GM18505 (cell line): ENCODE measurements around the gene PNCK.

Source experiments
- ATAC-seq: cut with Tn5 transposase; IDR thresholded peaks from one replicate; pipeline ENCODE4 v1.9.1; 2021; ENCODE audit not compliant: unreplicated experiment
- POLR2A ChIP-seq: IDR thresholded peaks from 4 replicates; pipeline ENCODE4 v1.6.1; 2011; ENCODE audit warnings: borderline replicate concordance; ENCODE audit not compliant: insufficient read depth, insufficient read length; ENCODE audit errors: extremely low read depth

PNCK gene

DNA sequence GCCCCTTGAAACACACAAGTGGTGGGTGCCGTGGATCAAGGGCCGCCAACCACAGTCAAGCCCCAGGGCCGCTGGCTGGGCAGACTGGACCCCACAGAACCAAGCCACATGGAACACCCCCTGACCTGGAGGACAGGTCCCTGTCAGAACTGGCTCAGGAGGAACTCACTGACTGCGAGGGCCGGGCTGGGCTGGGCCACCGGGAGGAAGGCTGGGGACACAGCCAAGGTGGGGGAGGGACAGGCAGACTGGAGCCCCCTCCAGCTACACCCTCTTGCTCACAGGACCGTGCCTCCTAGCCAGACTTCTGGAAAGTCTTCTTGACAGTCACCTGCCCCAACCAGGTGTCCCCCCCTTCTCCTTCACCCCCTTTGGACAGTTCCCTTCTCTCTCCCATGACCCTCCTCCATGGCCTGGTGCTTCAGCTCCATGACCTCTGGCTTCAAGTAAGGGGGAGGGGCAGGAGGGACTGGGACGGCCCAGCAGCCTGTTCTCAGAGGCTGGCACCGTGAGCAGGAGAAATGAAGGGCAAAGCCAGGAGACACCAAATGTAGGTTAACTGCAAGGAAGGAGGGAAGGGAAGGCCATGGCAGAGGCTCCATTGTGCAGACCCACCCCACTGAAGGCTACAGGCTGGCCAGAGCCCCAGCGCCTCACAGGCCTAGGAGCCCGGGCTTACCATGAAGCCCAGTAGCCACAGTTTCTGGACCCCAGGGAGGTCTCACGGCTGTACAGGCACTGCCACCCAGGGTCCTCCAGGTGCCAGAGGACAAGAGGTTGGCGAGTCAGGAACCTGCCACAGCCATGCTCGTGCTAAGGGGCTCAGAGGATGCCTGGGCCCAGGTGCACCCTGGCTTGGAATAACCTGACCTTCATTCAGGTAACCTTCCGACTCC is 49.2 kb downstream of the PNCK start:
- TF ChIP-seq POLR2A, result no peak
- ATAC-seq, result no peak

DNA sequence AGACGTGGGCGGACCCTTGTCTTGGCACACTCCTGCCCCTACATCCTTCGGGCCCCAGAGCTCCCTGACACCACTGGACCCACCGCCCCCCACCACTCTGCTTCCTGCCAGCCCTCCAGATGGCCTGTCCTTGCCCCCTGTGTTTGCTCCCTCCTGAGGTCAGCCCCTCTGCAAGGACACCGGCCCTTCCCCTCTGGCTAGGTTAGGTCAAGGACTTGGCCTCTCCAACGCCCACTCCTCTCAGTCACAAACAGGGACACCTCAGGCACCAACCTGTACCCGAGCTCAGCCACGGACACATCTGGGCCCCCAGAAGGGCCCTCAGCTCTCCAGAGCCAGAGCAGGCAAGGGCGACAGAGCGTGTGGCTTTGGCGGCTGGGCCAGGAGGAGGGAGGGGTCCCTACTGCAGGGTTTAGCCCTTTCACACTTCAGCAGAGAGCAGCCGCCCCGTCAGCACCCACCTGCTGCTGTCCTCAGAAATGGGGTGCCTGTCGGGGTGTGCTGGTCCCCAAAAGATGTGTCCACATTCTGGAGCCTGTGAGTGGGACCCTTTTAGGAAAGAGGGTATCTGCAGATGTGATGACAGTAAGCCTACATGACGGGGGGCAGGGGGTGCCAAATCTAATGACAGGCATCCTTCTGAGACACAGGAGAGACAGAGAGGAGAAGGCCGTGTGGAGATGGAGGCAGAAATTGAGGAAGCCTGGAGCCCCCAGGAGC is 50.1 kb downstream of the PNCK start:
- ATAC-seq, result no peak

DNA sequence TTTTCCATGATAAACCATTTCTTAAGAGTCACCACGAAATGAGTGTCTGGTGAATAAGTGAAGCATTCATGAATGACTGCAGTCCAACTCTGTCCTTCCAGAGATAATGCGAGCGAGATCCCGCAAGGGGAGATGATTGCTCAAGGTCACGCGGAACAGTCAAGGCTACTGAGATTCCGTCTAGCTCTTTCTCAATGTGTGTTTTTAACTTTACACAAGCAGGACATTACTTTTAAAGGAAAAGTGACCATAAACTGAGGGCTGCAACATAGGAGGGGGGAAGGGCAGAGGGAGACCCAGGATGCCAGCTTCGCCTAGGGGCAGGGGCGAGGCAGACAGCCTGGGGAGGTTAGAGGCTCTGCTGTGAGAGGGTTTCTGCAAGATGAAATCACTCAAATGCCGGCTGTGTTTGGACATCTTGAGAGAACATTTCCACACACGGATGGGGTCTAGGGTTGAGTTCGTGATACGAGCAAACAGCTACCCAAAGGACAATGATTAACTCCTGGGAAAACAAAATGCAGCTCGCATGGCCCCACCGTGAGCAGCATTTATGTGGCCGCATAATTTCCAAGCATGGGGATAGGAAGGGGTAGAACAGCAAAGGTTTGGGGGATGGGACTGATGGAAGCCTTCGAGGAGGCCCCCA is 50.8 kb downstream of the PNCK start:
- no peak for TF ChIP-seq POLR2A
- ATAC-seq, result no peak

More for the DNA sequence above, 50.1 kb downstream of the PNCK start:
- TF ChIP-seq POLR2A, result no peak

DNA sequence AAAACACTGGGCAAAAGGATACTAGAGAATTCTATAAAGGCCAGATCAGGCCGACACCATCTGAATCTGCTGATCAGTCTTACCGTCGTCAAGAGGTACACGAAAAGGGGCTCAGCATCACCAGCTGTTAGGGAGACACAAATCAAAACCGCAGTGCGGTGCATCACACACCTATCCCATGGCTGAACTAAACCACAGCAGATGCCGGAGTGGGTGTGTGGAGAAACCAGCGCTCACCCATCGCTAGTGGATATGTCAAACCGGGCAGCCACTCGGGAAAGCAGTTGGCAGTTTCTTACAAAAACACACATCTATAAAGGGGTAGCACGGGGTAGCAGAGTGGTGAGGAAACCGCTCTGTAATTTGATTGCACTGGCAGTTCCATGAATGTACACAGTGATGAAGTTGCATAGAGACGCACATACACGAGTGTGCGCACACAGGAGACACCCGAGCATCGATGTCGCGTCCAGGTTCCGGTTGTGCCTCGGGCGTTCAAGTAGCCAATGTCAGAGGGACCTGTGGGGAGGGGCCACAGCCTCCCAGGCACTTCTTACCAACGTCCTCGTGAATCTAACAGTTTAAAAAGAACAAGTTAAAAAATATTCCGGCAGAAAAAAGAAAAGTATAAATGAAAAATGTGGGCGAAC is 51.5 kb downstream of the PNCK start:
- no peak for TF ChIP-seq POLR2A

DNA sequence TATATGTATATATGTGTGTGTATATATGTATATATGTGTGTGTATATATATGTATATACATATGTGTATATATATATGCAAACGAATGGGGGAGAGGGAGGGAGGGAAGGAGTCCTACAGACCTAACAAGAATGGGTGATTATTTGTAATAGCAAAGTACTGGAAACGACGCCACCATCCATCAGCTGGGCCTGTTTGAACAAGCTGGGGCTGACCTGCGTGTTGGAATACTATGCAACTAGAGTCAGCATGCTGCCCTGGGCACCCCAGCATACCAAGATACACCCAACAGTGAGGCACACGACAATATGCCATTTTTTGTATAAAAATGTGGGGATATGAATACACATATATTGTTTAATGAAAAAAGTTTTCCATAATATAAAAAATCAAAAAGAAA is 53.0 kb downstream of the PNCK start:
- TF ChIP-seq POLR2A, result no peak
- no peak for ATAC-seq

More for the DNA sequence above, 51.5 kb downstream of the PNCK start:
- no peak for ATAC-seq
